ENCODE results near the gene BRIP1. TPM values are rescaled to one million over a fixed set of nuclear protein-coding genes. Genes with fewer than 3 reads are reported as not detected.

The BRIP1 gene
- total RNA-seq, 1 donor from 2014 or later: 66.4 TPM

DNA sequence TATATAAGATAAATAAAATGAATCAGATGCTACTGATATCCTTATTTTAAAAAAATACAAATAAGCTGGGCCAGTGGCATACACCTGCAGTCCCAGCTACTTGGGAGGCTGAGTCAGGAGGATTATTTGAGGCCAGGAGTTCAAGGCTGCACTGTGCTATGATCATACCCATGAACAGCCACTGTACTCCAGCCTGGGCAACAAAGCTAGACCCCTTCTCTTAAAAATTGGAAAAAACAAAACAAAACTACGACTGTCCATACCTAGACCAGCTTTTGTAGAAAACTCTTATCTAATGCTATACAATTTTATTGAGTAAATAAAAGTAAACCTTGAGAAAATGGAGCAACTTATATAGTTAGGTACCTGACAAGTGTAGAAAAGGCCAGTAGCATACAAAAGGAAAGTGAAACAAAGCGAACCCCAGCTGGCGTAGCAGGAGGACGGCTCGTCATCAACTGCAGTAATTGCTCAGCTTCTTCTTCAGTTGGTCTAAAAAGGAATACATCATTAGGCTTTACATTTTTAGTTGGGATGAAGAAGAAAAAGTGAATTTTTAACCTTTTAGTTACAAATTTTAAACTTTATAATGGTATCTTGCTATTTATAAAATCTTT is 40.9 kb upstream of the BRIP1 start:
- Mint-ChIP-seq H3K9me3 (no peaks in the 10 kb centered on the region), H3K4me1 (no peaks in the 10 kb centered on the region), H3K27ac (no peak overlapping the region), H3K4me3 (no peak overlapping the region), H3K27me3 (ENCODE audit: insufficient read depth, low read depth) (no peaks in the 10 kb centered on the region), H3K36me3 (peaks cover 24% of the 10 kb centered on the region)
- Histone ChIP-seq H3F3A (ENCODE audit: low read depth) (peaks cover 5% of the 10 kb centered on the region), H3K79me2 (ENCODE audit: low read depth) (no peaks in the 10 kb centered on the region), H3K9me3 (ENCODE audit: low read depth) (no peaks in the 10 kb centered on the region), H3K4me2 (no peak overlapping the region), H3K9ac (no peak overlapping the region), H3K4me3 (no peak overlapping the region), H3K36me3 (peaks cover 11% of the 10 kb centered on the region), H2AFZ (replicated peaks) (no peak overlapping the region), H3K27me3 (no peaks in the 10 kb centered on the region), H4K20me1 (ENCODE audit: low read depth) (no peaks in the 10 kb centered on the region), H3K27ac (no peak overlapping the region), H3K4me1 (no peaks in the 10 kb centered on the region)
- DNase-seq (ENCODE audit: low spot score): no peak
- TF ChIP-seq EZH2 (IDR thresholded peaks at IDR 0.05) (no peak), EZH2phosphoT487 (IDR thresholded peaks at IDR 0.05) (no peak)
- TF ChIP-seq, protein P1, sequence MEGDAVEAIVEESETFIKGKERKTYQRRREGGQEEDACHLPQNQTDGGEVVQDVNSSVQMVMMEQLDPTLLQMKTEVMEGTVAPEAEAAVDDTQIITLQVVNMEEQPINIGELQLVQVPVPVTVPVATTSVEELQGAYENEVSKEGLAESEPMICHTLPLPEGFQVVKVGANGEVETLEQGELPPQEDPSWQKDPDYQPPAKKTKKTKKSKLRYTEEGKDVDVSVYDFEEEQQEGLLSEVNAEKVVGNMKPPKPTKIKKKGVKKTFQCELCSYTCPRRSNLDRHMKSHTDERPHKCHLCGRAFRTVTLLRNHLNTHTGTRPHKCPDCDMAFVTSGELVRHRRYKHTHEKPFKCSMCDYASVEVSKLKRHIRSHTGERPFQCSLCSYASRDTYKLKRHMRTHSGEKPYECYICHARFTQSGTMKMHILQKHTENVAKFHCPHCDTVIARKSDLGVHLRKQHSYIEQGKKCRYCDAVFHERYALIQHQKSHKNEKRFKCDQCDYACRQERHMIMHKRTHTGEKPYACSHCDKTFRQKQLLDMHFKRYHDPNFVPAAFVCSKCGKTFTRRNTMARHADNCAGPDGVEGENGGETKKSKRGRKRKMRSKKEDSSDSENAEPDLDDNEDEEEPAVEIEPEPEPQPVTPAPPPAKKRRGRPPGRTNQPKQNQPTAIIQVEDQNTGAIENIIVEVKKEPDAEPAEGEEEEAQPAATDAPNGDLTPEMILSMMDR (IDR thresholded peaks at IDR 0.05): no peak

DNA sequence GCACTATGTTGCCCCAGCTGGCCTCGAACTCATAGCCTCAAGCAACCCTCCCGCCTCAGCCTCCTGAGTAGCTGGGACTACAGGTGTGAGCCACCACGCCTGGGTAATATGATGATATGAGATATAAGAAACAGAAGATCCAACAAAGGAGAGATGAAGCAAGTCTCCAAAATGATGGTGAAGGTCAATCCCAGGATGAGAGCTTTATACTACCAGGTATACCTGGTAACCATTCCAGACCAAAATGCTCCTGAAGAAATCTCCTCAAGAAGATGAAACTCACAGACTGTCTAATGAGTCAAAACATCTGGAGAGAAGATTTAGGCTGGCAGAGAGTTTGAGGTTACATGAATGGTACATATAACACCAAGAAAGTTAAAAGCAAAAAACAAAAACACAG is 39.9 kb upstream of the BRIP1 start:
- H3K4me3 Mint-ChIP-seq: no peak overlapping the region
- no peaks in the 10 kb centered on the region for H3K27me3 Mint-ChIP-seq (ENCODE audit: insufficient read depth, low read depth)
- peaks cover under 1% of the 10 kb centered on the region for H3K4me1 ChIP-seq
- H3K4me3 ChIP-seq: no peak overlapping the region
- no peak for DNase-seq (ENCODE audit: low spot score)
- H3F3A ChIP-seq (ENCODE audit: low read depth): peaks cover 5% of the 10 kb centered on the region
- H3K27ac ChIP-seq: no peak overlapping the region
- H3K9me3 ChIP-seq (ENCODE audit: low read depth): no peaks in the 10 kb centered on the region
- no peaks in the 10 kb centered on the region for H3K79me2 ChIP-seq (ENCODE audit: low read depth)
- H3K4me1 Mint-ChIP-seq: no peaks in the 10 kb centered on the region
- no peak overlapping the region for H3K27ac Mint-ChIP-seq
- H3K36me3 Mint-ChIP-seq: peaks cover 28% of the 10 kb centered on the region
- no peaks in the 10 kb centered on the region for H3K27me3 ChIP-seq
- peaks cover 11% of the 10 kb centered on the region for H3K36me3 ChIP-seq
- no peak overlapping the region for H3K4me2 ChIP-seq
- TF ChIP-seq, protein P1 (IDR thresholded peaks at IDR 0.05): no peak
- no peak for TF ChIP-seq EZH2 (IDR thresholded peaks at IDR 0.05)
- TF ChIP-seq EZH2phosphoT487 (IDR thresholded peaks at IDR 0.05): no peak
- H3K9ac ChIP-seq: no peak overlapping the region
- H2AFZ ChIP-seq (replicated peaks): no peak overlapping the region
- H4K20me1 ChIP-seq (ENCODE audit: low read depth): no peaks in the 10 kb centered on the region
- H3K9me3 Mint-ChIP-seq: no peaks in the 10 kb centered on the region

DNA sequence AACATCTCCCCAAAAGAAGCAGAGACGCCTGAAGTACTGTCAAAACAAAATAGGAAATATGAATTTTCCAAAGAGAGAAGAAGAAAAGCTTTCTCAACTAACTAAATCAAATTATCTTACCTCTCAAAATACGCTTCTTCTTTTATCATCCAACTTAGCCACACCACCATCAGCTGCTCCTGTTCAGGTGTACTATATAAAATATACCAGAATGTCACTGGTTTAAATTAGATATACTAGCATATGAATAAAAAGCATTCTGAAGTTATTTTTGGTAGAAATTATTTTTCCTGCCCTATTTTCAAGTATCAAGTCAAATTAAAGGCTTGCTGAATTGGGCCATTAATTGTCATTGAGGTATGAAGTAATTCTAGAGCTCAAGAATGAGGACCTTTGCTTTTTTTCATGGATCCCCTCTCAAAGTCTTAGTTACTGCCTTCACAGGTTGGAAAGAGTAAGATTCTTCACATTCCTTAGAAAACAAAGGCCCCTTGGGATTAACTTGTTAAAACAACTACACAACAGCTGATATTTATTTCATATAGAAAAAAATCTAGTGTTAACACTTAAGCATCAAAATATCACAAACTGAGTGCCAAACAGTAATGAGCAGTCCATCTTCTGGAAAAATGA is 34.3 kb upstream of the BRIP1 start:
- TF ChIP-seq, protein P1 (IDR thresholded peaks at IDR 0.05): no peak
- TF ChIP-seq EZH2 (IDR thresholded peaks at IDR 0.05): no peak
- no peak for TF ChIP-seq EZH2phosphoT487 (IDR thresholded peaks at IDR 0.05)
- Histone ChIP-seq H4K20me1 (ENCODE audit: low read depth) (no peaks in the 10 kb centered on the region), H3K4me1 (peaks cover 6% of the 10 kb centered on the region), H3F3A (ENCODE audit: low read depth) (no peaks in the 10 kb centered on the region), H3K4me3 (no peak overlapping the region), H3K36me3 (peaks cover 36% of the 10 kb centered on the region), H3K27me3 (no peaks in the 10 kb centered on the region), H3K9me3 (ENCODE audit: low read depth) (no peaks in the 10 kb centered on the region), H3K9ac (no peak overlapping the region), H3K27ac (peak overlapping the region; percentile 4), H3K79me2 (ENCODE audit: low read depth) (no peaks in the 10 kb centered on the region), H3K4me2 (no peak overlapping the region), H2AFZ (replicated peaks) (no peak overlapping the region)
- H3K4me1 Mint-ChIP-seq: no peaks in the 10 kb centered on the region
- no peaks in the 10 kb centered on the region for H3K27me3 Mint-ChIP-seq (ENCODE audit: insufficient read depth, low read depth)
- H3K27ac Mint-ChIP-seq: no peak overlapping the region
- H3K4me3 Mint-ChIP-seq: no peak overlapping the region
- no peaks in the 10 kb centered on the region for H3K9me3 Mint-ChIP-seq
- peaks cover 22% of the 10 kb centered on the region for H3K36me3 Mint-ChIP-seq
- peak; percentile 34 for DNase-seq (ENCODE audit: low spot score)
